IMR-90 (cell line): Measurements from ENCODE around the gene RAB8B. TPM values are rescaled to one million over a fixed set of nuclear protein-coding genes. Genes with fewer than 3 reads are reported as not detected.

Experiments
- ATAC-seq: fragments of 200-7000 bp; cut with Tn5 transposase; 2 replicates; pipeline ENCODE4 v1.9.1; 2020; ENCODE audit warnings: low read depth, mild to moderate bottlenecking, moderate library complexity
- BruUV-seq: library from RNA; stranded (reverse); fragments of 400-500 nt; replicated peaks from 2 replicates; lab custom pipeline; 2021; lab: Mats Ljungman, UMichigan
- CTCF ChIA-PET: fragments of 300-600 bp; formaldehyde crosslinking; extraction: SDS; loops from one replicate; lab custom pipeline; 2021; ENCODE audit warnings: antibody characterized with exemption; lab: Yijun Ruan, JAX
- POLR2A ChIA-PET: fragments of 300-600 bp; sonication (Branson Sonifier 250); formaldehyde crosslinking; loops from one replicate; lab custom pipeline; 2022; ENCODE audit warnings: antibody characterized with exemption; ENCODE audit not compliant: unreplicated experiment; lab: Charles Lee
- DNase-seq: peaks from one replicate; pipeline ENCODE4 v3.0.0; 2013
- H2AFZ ChIP-seq: replicated peaks from 2 replicates; pipeline ENCODE3; 2013; ENCODE audit warnings: low read length, mild to moderate bottlenecking; ENCODE audit not compliant: poor library complexity
- H2AK5ac ChIP-seq: 2 replicates; pipeline ENCODE4 v1.6.1; 2013; ENCODE audit warnings: low read depth, low read length, inconsistent platforms
- H2AK9ac ChIP-seq: replicated peaks from 2 replicates; pipeline ENCODE3; 2013; ENCODE audit warnings: mild to moderate bottlenecking, low read depth, low read length, moderate library complexity; ENCODE audit not compliant: poor library complexity
- H2BK120ac ChIP-seq: 2 replicates; pipeline ENCODE4 v1.6.1; 2013; ENCODE audit warnings: low read depth, low read length, inconsistent platforms
- H2BK15ac ChIP-seq: 3 replicates; pipeline ENCODE4 v1.6.1; 2013; ENCODE audit warnings: low read depth, low read length, inconsistent platforms
- H2BK20ac ChIP-seq: 2 replicates; pipeline ENCODE4 v1.6.1; 2013; ENCODE audit warnings: low read depth, mild to moderate bottlenecking, inconsistent platforms, low read length, moderate library complexity
- H2BK5ac ChIP-seq: 2 replicates; pipeline ENCODE4 v1.6.1; 2013; ENCODE audit warnings: mild to moderate bottlenecking, low read depth, low read length, inconsistent platforms; ENCODE audit not compliant: poor library complexity, severe bottlenecking
- H3K14ac ChIP-seq: replicated peaks from 2 replicates; pipeline ENCODE4 v1.6.1; 2013; ENCODE audit warnings: low read depth, low read length, inconsistent platforms
- H3K18ac ChIP-seq: 2 replicates; pipeline ENCODE4 v1.6.1; 2013; ENCODE audit warnings: low read depth, low read length, control low read depth
- H3K23ac ChIP-seq: 2 replicates; pipeline ENCODE4 v1.6.1; 2013; ENCODE audit warnings: low read depth, low read length, inconsistent platforms
- H3K27ac ChIP-seq: 2 replicates; pipeline ENCODE4 v1.5.1; 2013; ENCODE audit warnings: mild to moderate bottlenecking, control low read depth, low read length; ENCODE audit not compliant: insufficient read depth
- H3K27me3 ChIP-seq: 2 replicates; pipeline ENCODE4 v1.6.1; 2013; ENCODE audit warnings: low read length; ENCODE audit not compliant: control insufficient read depth, insufficient read depth
- H3K36me3 ChIP-seq: 2 replicates; pipeline ENCODE4 v1.6.1; 2013; ENCODE audit warnings: low read length, mixed read lengths; ENCODE audit not compliant: control insufficient read depth, insufficient read depth
- H3K4ac ChIP-seq: 2 replicates; pipeline ENCODE4 v1.6.1; 2013; ENCODE audit warnings: low read depth, low read length, inconsistent platforms
- H3K4me1 ChIP-seq: 2 replicates; pipeline ENCODE4 v1.6.1; 2013; ENCODE audit warnings: low read length, mixed read lengths; ENCODE audit not compliant: control insufficient read depth, insufficient read depth
- H3K4me2 ChIP-seq: 2 replicates; pipeline ENCODE4 v1.6.1; 2013; ENCODE audit warnings: low read depth, mild to moderate bottlenecking, control low read depth, low read length, moderate library complexity
- H3K4me3 ChIP-seq: 2 replicates; pipeline ENCODE4 v1.5.1; 2013; ENCODE audit warnings: low read depth, mild to moderate bottlenecking, control low read depth, low read length, moderate library complexity; ENCODE audit not compliant: insufficient read depth
- H3K56ac ChIP-seq: 2 replicates; pipeline ENCODE4 v1.6.1; 2013; ENCODE audit warnings: low read length, inconsistent platforms; ENCODE audit not compliant: insufficient read depth; ENCODE audit errors: extremely low read depth
- H3K79me1 ChIP-seq, 2 experiments: 2 replicates each; pipeline ENCODE4 v1.6.1; 2013; ENCODE audit warnings: low read length in 2 of 2, inconsistent platforms in 1 of 2, low read depth in 1 of 2
- H3K9ac ChIP-seq: 2 replicates; pipeline ENCODE4 v1.6.1; 2013; ENCODE audit warnings: low read depth, low read length, control low read depth
- H3K9me1 ChIP-seq: 2 replicates; pipeline ENCODE4 v1.6.1; 2013; ENCODE audit warnings: low read length, inconsistent platforms; ENCODE audit not compliant: insufficient read depth
- H3K9me3 ChIP-seq: 2 replicates; pipeline ENCODE4 v1.6.1; 2013; ENCODE audit warnings: low read length; ENCODE audit not compliant: control insufficient read depth, insufficient read depth
- H4K20me1 ChIP-seq: 2 replicates; pipeline ENCODE4 v1.6.1; 2013; ENCODE audit warnings: low read length, inconsistent platforms; ENCODE audit not compliant: insufficient read depth
- H4K5ac ChIP-seq: 2 replicates; pipeline ENCODE4 v1.6.1; 2013; ENCODE audit warnings: mild to moderate bottlenecking, low read depth, low read length, control low read depth
- H4K8ac ChIP-seq, 2 experiments: 2 replicates each; pipeline ENCODE4 v1.6.1; 2013; ENCODE audit warnings: low read depth in 2 of 2, low read length in 2 of 2, control low read depth in 1 of 2, inconsistent platforms in 1 of 2
- H4K91ac ChIP-seq: 2 replicates; pipeline ENCODE4 v1.6.1; 2013; ENCODE audit warnings: low read depth, low read length, inconsistent platforms; ENCODE audit not compliant: insufficient read depth
- BHLHE40 ChIP-seq: fragments of 150-350 bp; IDR thresholded peaks from 2 replicates; pipeline ENCODE4 v1.6.1; 2016; ENCODE audit warnings: mild to moderate bottlenecking, low read depth, low read length
- CEBPB ChIP-seq: IDR thresholded peaks from 2 replicates; pipeline ENCODE4 v1.6.1; 2012; ENCODE audit warnings: low read depth, low read length, improper control_type of control experiment
- CTCF ChIP-seq: conservative IDR thresholded peaks from 2 replicates; pipeline ENCODE4 v1.5.1; 2012; ENCODE audit warnings: mild to moderate bottlenecking, low read depth, low read length, improper control_type of control experiment
- ELK1 ChIP-seq: fragments of 150-350 bp; IDR thresholded peaks from 2 replicates; pipeline ENCODE4 v1.6.1; 2016; ENCODE audit warnings: low read depth, mild to moderate bottlenecking, low read length, moderate library complexity, borderline replicate concordance
- MAZ ChIP-seq: IDR thresholded peaks from 2 replicates; pipeline ENCODE4 v1.6.1; 2012; ENCODE audit warnings: low read depth, mild to moderate bottlenecking, low read length, improper control_type of control experiment, moderate library complexity, borderline replicate concordance
- MXI1 ChIP-seq: IDR thresholded peaks from 2 replicates; pipeline ENCODE4 v1.6.1; 2012; ENCODE audit warnings: low read depth, mild to moderate bottlenecking, low read length, moderate library complexity, borderline replicate concordance
- RAD21 ChIP-seq: IDR thresholded peaks from 2 replicates; pipeline ENCODE4 v1.6.1; 2012; ENCODE audit warnings: low read length, improper control_type of control experiment
- SMC3 ChIP-seq: fragments of 150-350 bp; IDR thresholded peaks from 2 replicates; pipeline ENCODE4 v1.6.1; 2016; ENCODE audit warnings: low read depth, mild to moderate bottlenecking, antibody characterized with exemption, low read length, moderate library complexity
- WGBS, 2 experiments: methylation state at CpG; one replicate each; pipeline versions ENCODE4 v1.1.5 to v1.1.7; 2013; ENCODE audit warnings: missing lambda C conversion rate in 2 of 2; ENCODE audit not compliant: insufficient read length in 1 of 2; ENCODE audit errors: extremely low coverage in 2 of 2; 5-methylcytosine and 5-hydroxymethylcytosine counted together
- dilution Hi-C: fragments of 300-500 bp; cut with HindIII; formaldehyde crosslinking; loops from one replicate; pipeline ENCODE4 v1.14.3; 2018; ENCODE audit warnings: low sequenced_read_pairs; ENCODE audit not compliant: unreplicated experiment
- in situ Hi-C: fragments of 300-500 bp; cut with MboI; formaldehyde crosslinking; loops from 3 replicates; pipeline ENCODE4 v1.14.3; 2019; ENCODE audit warnings: low sequenced_read_pairs, inconsistent platforms, mixed read lengths
- intact Hi-C: fragments of 100-400 bp; cut with micrococcal nuclease; formaldehyde crosslinking; loops from 2 replicates; pipeline ENCODE4 v1.10.0; 2022
- polyA plus RNA-seq, 3 experiments: library from polyadenylated mRNA; depleted of rRNA; stranded (reverse); fragments of >200 nt; gene quantifications; 2 replicates each; pipeline ENCODE4 v1.2.3, GENCODE V29; 2012; ENCODE audit warnings: low replicate concordance in 1 of 3
- total RNA-seq: library from RNA; depleted of rRNA; stranded (reverse); fragments of >200 nt; gene quantifications from 2 replicates; pipeline ENCODE4 v1.2.3, GENCODE V29; 2012

The RAB8B gene
- total and polyA plus RNA-seq, 2 of the 4 experiments (the other 2 are of a cell fraction): 19.4 to 29.4 TPM

- Histone ChIP-seq H3K36me3 (no peaks in the 10 kb centered on the region), H2BK20ac (no peak overlapping the region), H3K4me3 (no peak overlapping the region), H3K4me1 (peaks cover 4% of the 10 kb centered on the region), H3K9me1 (peaks cover 14% of the 10 kb centered on the region), H3K79me1 (no peaks in the 10 kb centered on the region), H2BK5ac (no peak overlapping the region), H3K56ac (no peak overlapping the region), H3K14ac (no peak overlapping the region), H2BK120ac (no peak overlapping the region), H2AK5ac (no peak overlapping the region), H4K20me1 (no peaks in the 10 kb centered on the region), H3K27me3 (no peaks in the 10 kb centered on the region), H3K27ac (no peak overlapping the region), H4K8ac (no peak overlapping the region), H3K4me2 (no peak overlapping the region), H4K5ac (no peak overlapping the region), H3K9ac (no peak overlapping the region), H3K9me3 (no peaks in the 10 kb centered on the region), H2AK9ac (no peak overlapping the region), H2BK15ac (no peak overlapping the region), H3K4ac (no peak overlapping the region), H3K18ac (no peak overlapping the region), H3K23ac (no peak overlapping the region), H4K91ac (no peak overlapping the region), H2AFZ (no peak overlapping the region)
- ChIA-PET POLR2A (no interaction called here), CTCF (interaction anchor here (0.6 kb wide), 1 partner anchor 125 kb away, joined by 3 read pairs; no protein-coding TSS in a partner anchor)
- in situ Hi-C loops (no loop called here), dilution Hi-C loops (no loop called here), intact Hi-C loops (no loop called here)
- DNase-seq: no peak
- WGBS, 2 experiments: no CpG with 5 or more reads among the region's 2 CpGs
- no TSS peak for BruUV-seq
- no peak for ATAC-seq
- TF ChIP-seq CTCF (no peak), MXI1 (no peak), SMC3 (no peak), CEBPB (no peak), RAD21 (no peak), ELK1 (no peak), MAZ (no peak), BHLHE40 (no peak)
Observed at GRCh38 chr15:63180746-63181145, 8.7 kb upstream of the RAB8B start.
